Astrocyte (in vitro differentiated cells and primary cell): ENCODE measurements around the gene HP.

Source experiments
- CTCF ChIP-seq: IDR thresholded peaks from 2 replicates; pipeline ENCODE4 v1.5.1; 2011; ENCODE audit warnings: low read depth, mild to moderate bottlenecking, inconsistent platforms, low read length, moderate library complexity; ENCODE audit not compliant: insufficient read depth
- EZH2 ChIP-seq: IDR thresholded peaks from 2 replicates; pipeline ENCODE4 v1.6.1; 2012; ENCODE audit warnings: mild to moderate bottlenecking, low read length, inconsistent platforms; ENCODE audit not compliant: insufficient read depth

- TF ChIP-seq CTCF (no peak), EZH2 (no peak)
Observed at GRCh38 chr16:72093448-72094265, 39.4 kb downstream of the HP start, which contains the start of the genes DHX38 and TXNL4B.
